PC-9 (cell line): ENCODE measurements around the gene ASCC1.

ENCODE experiments used
- CTCF ChIP-seq: fragments of 200-600 bp; sonication (generic); conservative IDR thresholded peaks from 2 replicates; pipeline ENCODE4 v1.6.1; 2017; ENCODE audit warnings: mixed run types, antibody characterized with exemption, mild to moderate bottlenecking, moderate library complexity
- EZH2 ChIP-seq: fragments of 200-600 bp; sonication (generic); IDR thresholded peaks from 2 replicates; pipeline ENCODE4 v1.8.0; 2017; ENCODE audit warnings: antibody characterized with exemption, low read depth

- TF ChIP-seq CTCF (no peak), EZH2 (no peak)
Measured at GRCh38 chr10:72095195-72095594, 120.9 kb downstream of the ASCC1 start.
